ENCODE data around the gene TLE6.
A peak's percentile ranks its signal among the peaks of the same experiment; 100 is the strongest.
"Not testable (repeated sequence)": the region's sequence is repeated elsewhere in the genome, so short reads cannot be mapped to it uniquely, and the experiment has no call there.

Gene TLE6

GRCh38 chr19:2974342-2975041, 2.9 kb upstream of the TLE6 start:
- no peak for DNase-seq

- no peak for DNase-seq
Observed at GRCh38 chr19:2976609-2977000, 759 bp upstream of the TLE6 start.

DNA sequence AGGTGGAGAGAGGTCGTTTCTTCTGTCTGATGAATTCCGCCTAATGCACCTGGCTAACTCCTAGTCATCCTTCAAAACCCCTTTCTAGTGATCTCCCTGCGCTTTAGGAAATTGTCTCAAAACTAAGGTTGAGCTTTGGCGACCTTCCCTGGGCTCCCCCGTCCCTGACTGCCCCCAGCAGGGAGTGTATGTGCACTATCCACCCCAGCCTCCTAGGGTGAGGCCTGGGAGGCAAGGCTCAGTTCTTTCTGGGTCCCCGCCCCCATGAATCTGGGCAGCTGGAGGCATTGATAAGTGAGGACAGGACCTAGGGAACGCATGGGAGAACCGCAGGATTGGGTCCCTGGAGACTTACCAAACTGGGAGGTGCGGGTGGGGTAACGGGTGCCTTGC, 378 bp downstream of the TLE6 start:
- no peak for DNase-seq

- DNase-seq, result no peak
Observed at GRCh38 chr19:2978166-2978767, 903 bp downstream of the TLE6 start.

GRCh38 chr19:2978772-2979171, 1.4 kb downstream of the TLE6 start:
- no peak for DNase-seq

DNA sequence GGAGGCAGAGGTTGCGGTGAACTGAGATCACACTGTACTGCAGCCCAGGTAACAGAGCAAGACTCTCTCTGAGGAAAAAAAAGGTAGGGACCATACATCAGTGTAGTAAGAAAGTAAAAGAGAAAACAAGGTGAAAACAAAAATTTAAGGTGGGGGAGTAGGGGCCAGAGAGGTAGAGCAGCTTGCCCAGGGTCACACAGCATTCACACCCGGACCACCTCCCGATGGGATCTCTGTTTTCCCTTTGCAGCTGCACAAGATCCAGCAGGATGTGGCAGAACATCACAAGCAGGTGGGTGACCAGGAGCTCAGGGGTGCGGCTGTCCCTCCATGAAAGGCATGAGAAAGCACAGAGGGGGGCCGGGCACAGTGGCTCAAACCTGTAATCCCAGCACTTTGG, 4.5 kb downstream of the TLE6 start:
- DNase-seq, result no peak

GRCh38 chr19:2982561-2982960, 5.2 kb downstream of the TLE6 start:
- no peak for DNase-seq

DNA sequence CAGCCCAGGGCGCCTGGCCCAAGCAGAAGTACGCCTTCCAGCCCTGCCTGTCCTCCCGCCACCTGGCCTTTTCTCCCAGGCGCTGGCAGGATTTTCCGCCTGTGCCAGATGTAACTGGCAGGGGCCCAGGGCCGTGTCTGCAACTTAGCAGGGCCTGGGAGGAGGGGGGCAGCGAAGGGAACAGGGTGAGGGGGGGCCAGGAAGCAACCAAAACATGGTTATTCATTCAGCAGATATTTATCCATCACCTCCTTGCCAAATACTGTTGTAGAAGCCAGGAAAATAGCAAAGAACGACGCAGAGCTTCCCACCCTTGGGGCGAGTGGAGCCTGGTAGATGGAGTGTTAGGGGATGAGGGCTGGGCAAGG, 5.6 kb downstream of the TLE6 start:
- peak; percentile 92 for DNase-seq

DNA sequence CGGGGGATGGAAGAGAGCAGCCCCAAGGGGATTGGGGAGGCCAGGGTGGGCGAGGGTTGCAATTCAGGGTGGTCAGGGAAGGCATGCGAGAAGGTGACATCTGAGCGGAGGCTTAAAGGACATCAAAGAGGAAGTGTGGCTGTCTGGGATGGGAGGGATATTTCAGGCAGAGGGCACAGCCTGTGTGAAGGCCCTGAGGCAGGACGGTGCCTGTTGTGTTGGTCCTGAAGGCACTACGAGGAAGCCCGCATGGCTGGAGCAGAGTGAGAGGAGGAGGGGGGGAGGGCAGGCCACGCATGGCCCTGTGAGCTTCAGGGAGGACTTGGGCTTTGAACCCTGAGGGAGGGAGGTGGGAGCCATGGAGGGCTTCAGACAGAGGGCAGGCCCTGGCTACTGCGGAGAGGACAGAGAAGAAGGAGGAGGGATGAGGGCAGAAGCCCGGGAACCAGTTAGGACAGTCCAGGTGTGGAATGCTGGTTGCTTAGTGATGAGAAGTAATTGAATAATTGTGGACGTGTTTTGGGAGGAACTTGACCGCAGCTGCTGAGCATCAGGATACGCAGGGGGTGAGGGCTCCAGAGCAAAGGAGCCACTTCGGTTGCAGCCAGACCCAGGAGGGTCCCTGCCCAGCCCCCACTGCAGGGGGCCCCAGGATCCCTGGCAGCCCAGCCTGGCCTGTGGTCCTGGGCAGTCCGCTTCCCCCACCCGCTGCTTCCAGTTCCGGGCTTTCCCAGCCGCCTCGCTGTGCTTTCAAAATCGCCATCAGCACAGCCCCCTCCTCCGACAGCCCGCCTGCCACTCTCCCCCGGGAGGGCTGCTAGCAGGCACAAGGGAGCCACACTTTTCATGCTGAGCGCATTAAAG, 6.2 kb downstream of the TLE6 start:
- peak; percentile 96 for DNase-seq

DNA sequence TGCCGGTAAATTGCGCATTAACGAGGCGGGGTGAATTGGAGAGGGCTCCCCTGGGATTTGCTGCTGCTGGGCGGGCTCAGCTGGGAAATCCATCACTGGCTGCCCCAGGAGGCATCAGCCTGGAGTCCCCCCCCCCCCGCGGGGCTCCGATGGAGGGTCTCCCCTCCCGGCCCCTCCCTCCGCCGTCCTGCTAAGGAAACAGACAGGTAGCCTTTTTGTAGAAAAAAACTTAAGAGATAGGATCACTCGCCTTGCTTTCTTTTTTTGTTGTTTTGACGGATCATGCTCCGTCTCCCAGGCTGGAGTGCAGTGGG, 6.8 kb downstream of the TLE6 start:
- DNase-seq, result no peak

GRCh38 chr19:2986951-2987524, 9.7 kb downstream of the TLE6 start:
- peak; percentile 63 for DNase-seq

DNA sequence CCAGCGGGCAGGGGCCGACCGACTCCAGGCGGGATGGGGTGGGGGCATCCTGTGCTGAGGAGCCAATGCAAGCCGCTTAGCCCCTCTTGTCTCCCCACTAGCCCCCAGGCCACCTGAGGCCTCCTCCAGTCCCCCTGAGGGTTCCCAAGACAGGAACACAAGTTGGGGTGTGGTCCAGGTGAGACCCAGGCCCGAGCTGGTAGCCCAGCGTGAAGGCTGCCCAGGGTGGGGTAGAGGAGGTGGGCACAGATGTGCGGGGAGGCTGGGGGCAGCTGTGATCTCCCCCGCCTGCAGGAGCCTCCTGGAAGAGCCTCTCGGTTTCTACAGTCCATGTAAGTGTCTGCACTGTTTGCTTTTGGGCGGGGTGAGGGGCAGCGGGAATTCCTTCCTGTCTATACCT, 10.4 kb downstream of the TLE6 start:
- DNase-seq, result no peak

DNA sequence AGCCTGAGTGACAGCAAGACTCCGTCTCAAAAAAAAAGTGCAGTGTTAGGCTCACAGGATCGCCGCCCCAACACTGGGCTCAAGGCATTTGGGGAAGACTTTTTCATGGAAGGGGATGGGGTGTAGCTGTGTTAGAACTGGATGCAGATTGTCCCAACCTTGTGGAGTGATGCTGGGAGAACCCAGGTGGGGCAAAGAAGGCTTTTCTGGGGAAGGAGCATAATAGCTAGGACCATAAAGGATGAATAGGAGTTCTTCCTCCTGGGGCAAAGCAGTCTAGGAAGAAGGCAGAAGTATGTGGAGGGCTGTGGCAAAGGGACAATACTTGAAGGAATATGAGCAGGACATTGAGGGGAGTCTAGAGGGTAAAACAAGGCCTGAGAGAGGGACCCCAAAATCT, 11.2 kb downstream of the TLE6 start:
- DNase-seq, result no peak

- no peak for DNase-seq
Observed at GRCh38 chr19:2989236-2989946, 12.0 kb downstream of the TLE6 start.

DNA sequence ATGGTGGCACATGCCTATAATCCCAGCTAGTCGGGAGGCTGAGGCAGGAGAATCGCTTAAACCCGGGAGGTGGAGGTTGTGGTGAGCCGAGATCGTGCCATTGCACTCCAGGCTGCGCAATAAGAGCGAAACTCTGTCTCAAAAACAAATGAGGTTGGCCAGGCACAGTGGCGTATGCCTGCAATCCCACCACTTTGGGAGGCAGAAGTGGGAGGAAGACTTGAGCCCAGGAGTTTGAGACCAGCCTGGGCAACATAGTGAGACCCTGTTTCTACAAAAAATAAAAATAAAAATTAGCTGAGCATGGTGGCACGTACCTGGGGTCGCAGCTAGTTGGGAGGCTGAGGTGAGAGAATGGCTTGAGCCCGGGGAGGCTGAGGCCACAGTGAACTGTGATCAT, 15.0 kb downstream of the TLE6 start:
- DNase-seq, result not testable (repeated sequence)

GRCh38 chr19:2992958-2993357, 15.6 kb downstream of the TLE6 start:
- DNase-seq, result no peak

DNA sequence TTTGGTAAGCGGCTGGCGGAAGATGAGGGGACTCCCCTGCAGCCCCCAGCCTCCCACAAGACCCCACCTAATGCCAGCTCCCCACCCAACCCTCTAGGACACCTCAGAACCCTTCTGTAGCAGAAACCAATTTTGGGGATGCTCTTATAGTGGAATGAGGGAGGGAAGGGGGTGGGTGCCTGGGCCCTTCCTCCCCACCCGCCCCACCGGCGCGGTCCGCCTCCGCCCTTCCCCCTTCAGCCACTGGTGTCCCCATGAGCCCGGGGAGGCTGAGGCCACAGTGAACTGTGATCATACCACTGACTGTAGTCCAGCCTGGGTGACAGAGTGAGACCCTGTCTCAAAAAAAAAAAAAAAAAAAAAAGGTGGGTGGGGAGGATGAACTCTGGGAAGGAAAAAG, 16.2 kb downstream of the TLE6 start:
- DNase-seq, result no peak

DNA sequence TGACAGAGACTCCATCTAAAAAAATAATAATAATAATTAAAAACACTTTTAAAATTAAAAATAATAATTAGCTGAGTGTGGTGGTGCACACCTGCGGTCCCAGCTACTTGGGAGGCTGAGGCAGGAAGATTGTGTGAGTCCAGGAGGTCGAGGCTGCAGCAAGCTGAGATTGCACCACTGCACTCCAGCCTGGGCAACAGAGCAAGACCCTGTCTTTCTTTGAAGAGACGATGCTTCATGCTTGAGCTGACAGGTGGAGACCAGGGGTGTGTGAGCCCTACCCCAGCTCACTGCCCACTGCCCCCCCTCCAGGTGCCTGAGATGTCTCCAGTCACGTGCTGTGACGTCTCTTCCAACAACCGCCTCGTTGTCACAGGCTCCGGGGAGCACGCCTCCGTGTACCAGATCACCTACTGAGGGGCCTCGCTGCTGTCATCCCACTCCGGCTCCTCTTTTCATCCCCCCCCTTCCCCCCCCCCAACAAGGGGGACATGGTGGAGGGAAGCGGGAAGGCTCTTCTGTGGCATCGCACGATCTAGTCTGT, 17.3 kb downstream of the TLE6 start:
- DNase-seq, result no peak

- no peak for DNase-seq
Observed at GRCh38 chr19:2997720-2998119, 20.4 kb downstream of the TLE6 start.

DNA sequence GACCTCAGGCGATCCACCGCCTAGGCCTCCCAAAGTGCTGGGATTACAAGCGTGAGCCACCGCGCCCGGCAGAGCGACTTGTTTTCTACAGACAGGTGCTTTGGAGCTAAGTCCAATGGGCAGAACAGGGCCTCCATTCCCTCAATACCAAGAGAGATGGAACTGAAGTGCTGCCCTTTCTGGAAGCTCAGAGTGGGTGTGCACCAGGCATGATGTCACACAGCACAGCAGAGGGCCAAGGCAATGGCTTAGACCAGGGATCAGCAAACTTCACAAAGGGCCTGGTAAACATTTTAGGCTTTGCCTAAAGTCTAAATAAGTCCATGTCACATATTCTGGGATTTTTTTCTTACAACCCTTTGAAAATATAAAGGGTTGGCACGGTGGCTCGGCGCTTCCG, 21.3 kb downstream of the TLE6 start:
- no peak for DNase-seq

- no peak for DNase-seq
Observed at GRCh38 chr19:3001235-3001800, 24.0 kb downstream of the TLE6 start.

DNA sequence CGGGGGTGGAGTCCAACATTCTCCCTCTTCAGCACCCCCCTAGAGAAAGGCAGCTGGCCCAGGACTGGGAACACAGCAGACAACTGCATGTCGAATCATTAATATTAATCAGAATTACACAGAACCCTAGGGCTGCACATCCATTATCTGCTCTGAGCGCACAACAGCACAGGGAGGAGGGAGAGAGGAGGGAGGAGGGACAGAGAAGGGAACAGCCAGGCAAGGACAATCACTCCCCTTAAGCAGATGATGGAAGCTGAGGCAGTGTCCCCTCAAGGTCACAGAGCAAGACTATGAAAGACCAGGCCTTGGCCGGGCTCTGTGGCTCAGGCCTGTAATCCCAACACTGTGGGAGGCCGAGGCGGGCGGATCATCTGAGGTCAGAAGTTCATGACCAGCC, 25.7 kb downstream of the TLE6 start:
- no peak for DNase-seq

DNA sequence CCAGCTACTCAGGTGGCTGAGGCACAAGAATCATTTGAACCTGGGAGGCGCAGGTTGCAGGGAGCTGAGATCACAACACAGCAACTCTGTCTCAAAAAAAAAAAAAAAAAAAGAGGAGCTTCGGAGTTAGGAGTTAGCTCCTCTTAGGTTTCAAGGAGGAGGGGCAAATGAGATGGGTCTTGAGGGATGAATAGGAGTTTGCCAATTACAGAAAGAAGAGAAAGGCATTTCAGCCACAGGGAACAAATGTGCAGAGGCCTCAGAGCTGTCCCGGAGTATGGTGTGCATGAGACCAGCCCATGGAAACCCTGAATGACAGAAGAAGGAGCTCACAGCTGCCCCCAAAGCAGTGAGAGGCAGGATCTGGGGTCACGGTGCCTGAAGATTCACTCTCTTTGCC, 27.2 kb downstream of the TLE6 start:
- no peak for DNase-seq

Measured in COR-L47 (cell line).